HG02973 (cell line): Measurements from ENCODE around the gene MADD.

Experiments
- ATAC-seq: cut with Tn5 transposase; IDR thresholded peaks from one replicate; pipeline ENCODE4 v1.9.1; 2021; ENCODE audit warnings: moderate library complexity; ENCODE audit not compliant: unreplicated experiment

Gene MADD

GRCh38 chr11:47269829-47270305, at the start of gene MADD:
Gene MADD (plus strand): TSS chr11:47270133.
- peak; percentile 58 for ATAC-seq

GRCh38 chr11:47220401-47220821, 49.5 kb upstream of the MADD start:
- no peak for ATAC-seq

- ATAC-seq = no peak
Measured at GRCh38 chr11:47222696-47223095, 47.2 kb upstream of the MADD start.

GRCh38 chr11:47225552-47226400, 44.2 kb upstream of the MADD start:
- ATAC-seq = peak; percentile 93

- ATAC-seq = no peak
Measured at GRCh38 chr11:47229161-47229560, 40.8 kb upstream of the MADD start.

- no peak for ATAC-seq
Measured at GRCh38 chr11:47233051-47233450, 36.9 kb upstream of the MADD start.

- no peak for ATAC-seq
Measured at GRCh38 chr11:47233989-47234668, 35.8 kb upstream of the MADD start.

- ATAC-seq = no peak
Measured at GRCh38 chr11:47234669-47235100, 35.2 kb upstream of the MADD start.

GRCh38 chr11:47235163-47235562, 34.8 kb upstream of the MADD start:
- ATAC-seq = no peak

- no peak for ATAC-seq
Measured at GRCh38 chr11:47236482-47236881, 33.5 kb upstream of the MADD start.

- ATAC-seq = no peak
Measured at GRCh38 chr11:47239852-47240251, 30.1 kb upstream of the MADD start.

- ATAC-seq = no peak
Measured at GRCh38 chr11:47241841-47242301, 28.1 kb upstream of the MADD start.

- ATAC-seq = no peak
Measured at GRCh38 chr11:47242596-47243192, 27.2 kb upstream of the MADD start.

GRCh38 chr11:47243454-47243853, 26.5 kb upstream of the MADD start:
- no peak for ATAC-seq

- ATAC-seq = no peak
Measured at GRCh38 chr11:47244448-47245350, 25.2 kb upstream of the MADD start.

GRCh38 chr11:47245611-47246357, 24.1 kb upstream of the MADD start:
- ATAC-seq = no peak

- no peak for ATAC-seq
Measured at GRCh38 chr11:47247502-47247901, 22.4 kb upstream of the MADD start.

- ATAC-seq = peak; percentile 27
Measured at GRCh38 chr11:47248304-47248663, 21.6 kb upstream of the MADD start.

GRCh38 chr11:47248664-47249377, 21.1 kb upstream of the MADD start, which contains the start of gene ACP2:
Gene ACP2 (minus strand): TSS chr11:47248814. CDS start chr11:47248789, 25 bp downstream.
- peak; percentile 92 for ATAC-seq
